Ecto neural progenitor cell (in vitro differentiated cells): ENCODE results near the gene BIN1.
A peak's percentile ranks its signal among the peaks of the same experiment; 100 is the strongest.

Source experiments
- DNase-seq: peaks from one replicate; pipeline ENCODE4 v3.0.0-alpha.2; 2018; ENCODE audit warnings: low spot score

Gene BIN1

GRCh38 chr2:127104881-127105655 lies 1.9 kb downstream of the BIN1 start:
- no peak for DNase-seq

GRCh38 chr2:127104166-127104660 lies 2.7 kb downstream of the BIN1 start:
- no peak for DNase-seq

GRCh38 chr2:127103243-127104165 lies 3.5 kb downstream of the BIN1 start:
- peak; percentile 52 for DNase-seq

- DNase-seq: no peak
Observed at GRCh38 chr2:127102521-127103242, 4.3 kb downstream of the BIN1 start.

- DNase-seq: no peak
Observed at GRCh38 chr2:127101756-127102477, 5.0 kb downstream of the BIN1 start.

- no peak for DNase-seq
Observed at GRCh38 chr2:127101048-127101611, 5.8 kb downstream of the BIN1 start.

GRCh38 chr2:127100251-127101047 lies 6.5 kb downstream of the BIN1 start:
- peak; percentile 46 for DNase-seq

- no peak for DNase-seq
Observed at GRCh38 chr2:127098711-127099110, 8.2 kb downstream of the BIN1 start.

- no peak for DNase-seq
Observed at GRCh38 chr2:127097841-127098651, 8.9 kb downstream of the BIN1 start.

GRCh38 chr2:127097471-127097765 lies 9.5 kb downstream of the BIN1 start:
- DNase-seq: no peak

- no peak for DNase-seq
Observed at GRCh38 chr2:127096718-127097470, 10.1 kb downstream of the BIN1 start.

- no peak for DNase-seq
Observed at GRCh38 chr2:127096280-127096679, 10.7 kb downstream of the BIN1 start.

GRCh38 chr2:127095784-127096183 lies 11.2 kb downstream of the BIN1 start:
- no peak for DNase-seq

- no peak for DNase-seq
Observed at GRCh38 chr2:127095367-127095641, 11.7 kb downstream of the BIN1 start.

GRCh38 chr2:127094509-127095366 lies 12.2 kb downstream of the BIN1 start:
- DNase-seq: no peak

GRCh38 chr2:127093648-127094210 lies 13.2 kb downstream of the BIN1 start:
- DNase-seq: no peak

GRCh38 chr2:127092901-127093516 lies 13.9 kb downstream of the BIN1 start:
- no peak for DNase-seq
